HG03103 (cell line): ENCODE data around the gene KRT31.
"Not testable (repeated sequence)": the region's sequence is repeated elsewhere in the genome, so short reads cannot be mapped to it uniquely, and the experiment has no call there.

Experiments
- ATAC-seq: cut with Tn5 transposase; IDR thresholded peaks from one replicate; pipeline ENCODE4 v1.9.1; 2021; ENCODE audit warnings: low read depth; ENCODE audit not compliant: unreplicated experiment

The KRT31 gene

GRCh38 chr17:41418116-41418860, 20.9 kb upstream of the KRT31 start:
- no peak for ATAC-seq

- no peak for ATAC-seq
Measured at GRCh38 chr17:41417576-41418015, 20.2 kb upstream of the KRT31 start.

DNA sequence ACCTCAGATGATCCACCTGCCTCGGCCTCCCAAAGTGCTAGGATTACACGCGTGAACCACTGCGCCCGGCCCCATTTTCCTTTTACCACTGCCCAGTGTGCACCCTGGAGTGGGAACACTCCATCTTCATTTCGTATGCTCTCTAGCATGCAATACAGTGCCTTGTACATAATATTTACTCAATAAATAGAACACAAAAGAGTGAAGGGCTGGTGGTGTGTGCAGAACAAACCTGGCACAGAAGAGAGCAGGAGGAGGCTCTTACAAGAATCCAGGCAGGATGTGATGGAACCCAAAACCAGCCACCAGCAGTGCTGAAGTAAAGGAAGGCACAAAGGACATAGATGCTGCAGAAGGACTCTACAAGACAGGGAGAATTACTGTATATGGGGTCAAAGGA, 19.7 kb upstream of the KRT31 start:
- no peak for ATAC-seq

GRCh38 chr17:41416479-41416878, 19.1 kb upstream of the KRT31 start:
- no peak for ATAC-seq

GRCh38 chr17:41415833-41416335, 18.5 kb upstream of the KRT31 start:
- ATAC-seq = no peak

DNA sequence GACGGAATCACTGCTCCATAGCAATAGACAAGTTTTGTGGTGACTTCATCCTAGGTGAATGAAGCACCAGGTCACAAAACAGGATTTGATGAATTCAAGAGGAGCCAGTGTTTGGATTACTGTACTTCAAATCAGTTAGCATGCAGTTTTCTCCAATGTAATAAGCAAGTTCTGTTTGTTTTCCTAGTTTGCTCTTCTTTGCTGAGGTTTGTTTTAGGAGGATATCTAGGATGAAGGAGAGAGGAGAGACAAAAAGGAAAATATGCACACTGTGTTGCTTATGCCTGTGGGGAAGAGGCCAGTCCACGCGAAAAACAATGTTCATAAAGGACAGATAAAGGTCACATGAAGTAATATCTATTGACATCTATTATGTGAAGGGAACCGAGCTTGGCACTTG, 18.0 kb upstream of the KRT31 start:
- no peak for ATAC-seq

DNA sequence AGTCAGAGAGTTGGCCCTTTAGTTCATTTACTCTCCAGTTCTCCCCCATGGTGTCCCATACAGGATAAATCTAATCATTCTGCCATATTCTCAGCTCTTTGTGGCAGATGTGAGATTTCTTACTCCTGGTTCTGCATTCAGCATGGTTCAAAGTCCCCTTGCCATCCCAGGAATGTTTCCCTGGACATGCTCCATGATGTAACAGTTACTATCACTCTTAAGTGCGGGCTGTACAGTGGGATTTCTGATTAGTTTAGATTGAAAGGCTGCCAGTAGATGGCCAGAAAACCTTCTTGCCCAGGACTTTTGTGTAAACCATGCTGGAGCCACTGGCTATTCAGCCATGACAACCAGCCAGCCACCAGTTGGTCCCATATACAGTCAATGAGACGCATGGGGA, 16.6 kb upstream of the KRT31 start:
- no peak for ATAC-seq

- no peak for ATAC-seq
Measured at GRCh38 chr17:41413353-41413957, 16.0 kb upstream of the KRT31 start.

DNA sequence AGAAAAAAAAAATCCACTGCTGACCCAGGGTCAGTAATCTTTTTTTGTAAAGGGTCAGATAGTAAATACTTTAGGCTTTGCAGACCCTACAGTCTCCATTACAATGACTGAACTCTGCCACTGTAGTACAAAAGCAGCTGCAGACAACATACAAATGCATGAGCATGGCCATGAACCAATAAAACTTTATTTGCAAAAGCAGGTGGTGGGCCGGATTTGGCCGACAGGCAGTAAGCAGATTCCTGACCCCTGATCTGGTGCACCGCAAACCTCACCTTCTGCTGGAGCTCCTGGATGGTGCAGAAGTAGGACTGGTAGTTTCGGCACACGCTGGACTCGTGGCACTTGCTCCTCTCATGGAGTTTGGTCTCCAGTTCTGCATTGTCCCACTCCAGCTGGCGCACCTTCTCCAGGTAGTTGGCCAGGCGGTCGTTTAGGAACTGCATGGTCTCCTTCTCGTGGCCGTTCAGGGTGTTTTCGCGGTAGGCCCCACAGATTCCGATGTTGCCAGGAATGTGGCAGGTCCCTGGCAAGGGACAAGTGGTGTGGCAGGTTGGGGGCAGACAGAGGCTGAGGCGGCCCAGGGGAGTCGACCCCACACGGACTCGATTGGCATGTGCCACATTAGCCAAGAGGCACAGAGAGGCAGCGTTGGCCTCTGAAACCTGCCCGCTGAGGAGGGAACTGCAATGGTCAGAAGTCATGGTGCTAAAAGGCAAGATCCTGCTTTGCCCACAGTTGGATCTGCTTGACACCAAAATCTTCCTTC, 13.8 kb upstream of the KRT31 start:
- ATAC-seq = no peak

DNA sequence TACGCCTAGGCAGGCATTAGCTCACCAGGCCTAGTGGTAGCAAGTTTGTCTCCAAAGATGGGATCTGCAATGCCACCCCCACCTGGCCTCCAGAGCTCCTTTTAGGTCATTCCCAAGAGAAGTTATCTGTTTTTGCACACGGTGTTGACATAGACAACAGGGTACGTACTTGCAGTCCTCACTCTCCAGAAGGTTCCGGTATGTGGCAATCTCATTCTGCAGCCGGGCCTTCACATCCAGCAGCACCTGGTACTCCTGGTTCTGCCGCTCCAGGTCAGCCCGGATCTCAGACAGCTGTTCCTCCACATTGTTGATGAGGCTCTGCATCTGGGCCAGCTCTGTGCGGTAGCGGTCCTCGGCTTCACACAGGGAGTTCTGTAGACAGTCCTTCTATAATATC, 9.8 kb upstream of the KRT31 start:
- no peak for ATAC-seq

DNA sequence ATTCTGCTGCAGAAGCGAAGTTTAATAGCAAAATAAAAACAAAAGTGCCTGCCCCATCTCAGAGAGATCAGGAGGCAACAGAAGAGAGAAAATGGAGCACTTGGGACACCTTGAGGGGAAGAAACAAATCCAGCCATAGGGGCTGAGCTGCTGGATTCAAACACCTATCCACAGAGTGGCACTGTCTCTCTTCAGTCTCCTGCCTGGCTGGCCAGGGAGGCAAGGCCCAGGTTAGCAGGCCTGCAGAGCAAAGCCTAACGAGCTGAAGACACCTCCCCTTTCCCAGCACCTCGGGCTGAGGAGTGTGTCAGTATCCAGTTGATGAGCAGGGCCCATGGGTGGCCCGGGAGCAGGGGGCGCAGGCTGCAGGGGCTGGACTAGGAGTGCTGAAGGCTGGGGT, 8.8 kb upstream of the KRT31 start:
- no peak for ATAC-seq

- no peak for ATAC-seq
Measured at GRCh38 chr17:41404024-41404671, 6.7 kb upstream of the KRT31 start.

DNA sequence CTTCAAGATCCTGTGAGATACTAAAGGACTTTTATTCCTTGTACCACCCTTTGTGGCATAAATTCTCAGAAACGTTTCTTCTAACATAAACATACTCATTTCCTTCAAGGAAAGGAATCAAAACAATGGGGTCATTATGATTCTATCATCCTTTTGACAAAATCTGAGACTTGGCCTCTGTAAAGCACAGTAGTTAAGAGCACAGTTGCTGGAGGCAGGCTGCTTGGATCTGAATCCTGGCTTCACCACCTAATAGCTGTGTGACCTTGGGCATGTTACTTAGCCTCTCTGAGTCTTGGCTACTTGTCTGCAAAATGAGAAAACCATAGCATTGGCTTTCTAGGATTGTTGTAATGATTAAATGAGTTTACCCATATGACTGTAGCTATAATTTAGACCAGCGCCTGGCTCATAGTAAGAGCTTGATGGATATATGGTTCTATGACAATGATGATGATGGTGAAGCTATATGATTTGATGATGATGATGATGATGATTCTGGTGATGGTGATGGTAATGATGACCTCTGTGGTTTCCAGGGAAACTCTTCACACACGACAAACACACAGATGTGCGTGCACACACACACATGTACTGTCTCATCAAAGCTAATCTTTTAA, 6.1 kb upstream of the KRT31 start:
- ATAC-seq = no peak

GRCh38 chr17:41402161-41402560, 4.8 kb upstream of the KRT31 start:
- no peak for ATAC-seq

GRCh38 chr17:41396340-41396739, 1.1 kb downstream of the KRT31 start:
- ATAC-seq = no peak

DNA sequence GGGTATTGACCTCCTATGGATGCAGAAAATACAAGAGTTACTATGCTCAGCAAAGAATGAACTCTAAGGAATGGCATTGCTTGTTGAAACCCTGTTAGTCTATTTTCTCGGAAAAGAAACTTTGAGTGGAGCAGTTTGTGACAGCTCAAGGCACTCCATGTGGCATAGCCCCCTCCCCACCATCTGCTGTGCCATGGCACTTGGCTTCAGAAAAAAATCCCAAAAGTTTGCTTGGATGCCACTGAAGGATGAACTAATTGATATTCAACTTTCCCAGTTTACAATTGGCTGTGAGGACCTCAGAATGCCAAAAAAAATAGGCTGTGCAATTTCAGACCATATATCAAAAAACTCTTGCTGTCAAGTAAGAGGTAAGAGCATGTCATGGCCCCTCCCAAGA, 1.8 kb downstream of the KRT31 start:
- no peak for ATAC-seq

- ATAC-seq = not testable (repeated sequence)
Measured at GRCh38 chr17:41395044-41395443, 2.4 kb downstream of the KRT31 start.

DNA sequence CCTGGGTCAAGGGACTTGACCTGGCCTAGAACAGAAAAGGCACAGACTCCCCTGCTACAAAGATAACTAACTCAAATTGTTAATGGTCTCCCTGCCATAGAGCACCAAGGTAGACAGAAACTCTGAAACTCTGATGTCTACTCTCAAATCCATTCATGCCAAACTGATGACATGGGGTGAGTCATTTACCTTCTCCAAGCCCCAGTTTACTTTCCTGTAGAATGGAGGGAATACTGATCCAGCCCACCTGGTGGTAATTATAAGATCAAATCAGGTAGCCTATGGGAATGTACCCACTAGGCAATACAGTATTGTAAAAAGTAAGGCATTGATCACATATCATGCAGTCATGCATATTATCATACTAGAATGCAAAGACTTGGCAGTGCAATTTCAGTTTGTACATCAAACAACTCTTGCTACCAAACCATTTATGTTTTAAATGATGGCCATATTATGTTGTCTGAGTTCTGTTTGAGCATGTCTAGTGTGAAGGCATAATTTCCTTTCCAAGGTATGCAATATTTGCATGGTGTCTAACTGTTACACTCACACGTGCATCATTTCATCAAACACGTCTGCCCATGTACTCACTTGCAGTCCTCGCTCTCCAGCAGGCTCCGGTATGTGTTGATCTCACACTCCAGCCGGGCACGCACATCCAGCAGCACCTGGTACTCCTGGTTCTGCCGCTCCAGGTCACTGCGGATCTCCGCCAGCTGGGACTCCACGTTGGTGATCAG, 3.0 kb downstream of the KRT31 start:
- ATAC-seq = no peak

DNA sequence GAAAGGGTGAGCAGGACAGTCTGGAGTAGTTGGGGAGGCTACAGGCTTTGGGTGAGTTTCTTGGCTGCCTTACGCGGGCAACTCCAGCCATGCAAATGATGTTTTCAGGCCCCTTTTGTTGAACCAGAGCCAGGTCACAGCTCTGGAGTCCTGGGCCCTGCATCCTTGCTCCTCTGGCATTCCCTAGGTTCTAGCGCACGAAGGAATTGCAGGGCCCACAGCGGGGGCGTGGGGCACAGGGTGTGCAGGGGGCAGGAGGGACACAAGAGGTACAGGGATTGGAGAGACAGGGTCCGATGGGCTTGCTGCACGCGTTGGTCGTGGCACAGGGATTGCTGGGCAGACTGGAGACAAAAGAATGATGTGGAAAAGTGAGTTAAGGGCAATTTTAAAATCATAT, 3.6 kb downstream of the KRT31 start:
- ATAC-seq = no peak

- no peak for ATAC-seq
Measured at GRCh38 chr17:41393294-41393693, 4.1 kb downstream of the KRT31 start.
